NCI-H748 (cell line): ENCODE data around the gene RSPH1.

Experiments
- DNase-seq: peaks from one replicate; lab custom pipeline; 2025; ENCODE audit not compliant: unreplicated experiment; lab: John Stamatoyannopoulos, UW

The RSPH1 gene

GRCh38 chr21:42468491-42469131 is 27.4 kb downstream of the RSPH1 start:
- DNase-seq, result no peak

- DNase-seq, result peak; percentile 68
Observed at GRCh38 chr21:42467140-42467983, 28.7 kb downstream of the RSPH1 start.

- DNase-seq, result no peak
Observed at GRCh38 chr21:42466700-42467099, 29.3 kb downstream of the RSPH1 start.

GRCh38 chr21:42465803-42466127 is 30.3 kb downstream of the RSPH1 start:
- DNase-seq, result no peak

- no peak for DNase-seq
Observed at GRCh38 chr21:42465008-42465802, 30.8 kb downstream of the RSPH1 start.

GRCh38 chr21:42463861-42464515 is 32.0 kb downstream of the RSPH1 start:
- DNase-seq, result peak; percentile 91

- peak; percentile 97 for DNase-seq
Observed at GRCh38 chr21:42461881-42462877, 33.8 kb downstream of the RSPH1 start.

- DNase-seq, result peak; percentile 90
Observed at GRCh38 chr21:42461185-42461520, 34.9 kb downstream of the RSPH1 start.

GRCh38 chr21:42460391-42461184 is 35.4 kb downstream of the RSPH1 start:
- DNase-seq, result peak; percentile 97

- no peak for DNase-seq
Observed at GRCh38 chr21:42459546-42460215, 36.3 kb downstream of the RSPH1 start.

- no peak for DNase-seq
Observed at GRCh38 chr21:42459082-42459460, 37.0 kb downstream of the RSPH1 start.

- no peak for DNase-seq
Observed at GRCh38 chr21:42456457-42456856, 39.6 kb downstream of the RSPH1 start.

- DNase-seq, result no peak
Observed at GRCh38 chr21:42455754-42456440, 40.1 kb downstream of the RSPH1 start.

GRCh38 chr21:42455196-42455595 is 40.8 kb downstream of the RSPH1 start:
- DNase-seq, result no peak

GRCh38 chr21:42454786-42455185 is 41.2 kb downstream of the RSPH1 start:
- no peak for DNase-seq

GRCh38 chr21:42453986-42454570 is 41.9 kb downstream of the RSPH1 start:
- DNase-seq, result no peak

- peak; percentile 52 for DNase-seq
Observed at GRCh38 chr21:42453224-42453985, 42.6 kb downstream of the RSPH1 start.
